Natural killer cell (primary cell): Measurements from ENCODE around the gene MAFB. TPM values are rescaled to one million over a fixed set of nuclear protein-coding genes. Genes with fewer than 3 reads are reported as not detected.

Experiments used
- ATAC-seq, 3 donors: fragments of 150-1000 bp in 2 of 3; fragments of 200-7000 bp in 1 of 3; cut with Tn5 transposase; 1 replicate in 1 of 3; 2 replicates in 2 of 3; pipeline ENCODE4 v1.10.0; 2021; ENCODE audit warnings: mild to moderate bottlenecking in 2 of 3, moderate library complexity in 2 of 3
- DNase-seq, 2 donors: peaks; one replicate each; pipeline versions ENCODE4 v3.0.0 to v3.0.0-alpha.2; 2013 to 2021; ENCODE audit warnings: mixed read lengths in 1 of 2
- H3K27ac ChIP-seq: one replicate; pipeline ENCODE4 v1.5.1; 2013; ENCODE audit warnings: mild to moderate bottlenecking, low read length
- H3K27me3 ChIP-seq: one replicate; pipeline ENCODE4 v1.6.1; 2013; ENCODE audit warnings: low read length; ENCODE audit not compliant: control insufficient read depth, insufficient read depth
- H3K36me3 ChIP-seq: one replicate; pipeline ENCODE4 v1.6.1; 2013; ENCODE audit warnings: low read length; ENCODE audit not compliant: control insufficient read depth, insufficient read depth
- H3K4me1 ChIP-seq: one replicate; pipeline ENCODE4 v1.6.1; 2013; ENCODE audit warnings: low read length; ENCODE audit not compliant: control insufficient read depth, insufficient read depth
- H3K4me3 ChIP-seq: one replicate; pipeline ENCODE4 v1.5.1; 2013; ENCODE audit warnings: low read length
- H3K9me3 ChIP-seq: one replicate; pipeline ENCODE4 v1.6.1; 2013; ENCODE audit warnings: low read length; ENCODE audit not compliant: control insufficient read depth, insufficient read depth
- H3K27ac Mint-ChIP-seq, 2 donors: one replicate each; pipeline ENCODE4 v1.8.0; 2022; ENCODE audit warnings: mild to moderate bottlenecking in 2 of 2, mixed read lengths in 2 of 2, moderate library complexity in 1 of 2
- H3K27me3 Mint-ChIP-seq, 2 donors: one replicate each; pipeline ENCODE4 v1.8.0; 2022; ENCODE audit warnings: low read depth in 2 of 2, mixed read lengths in 2 of 2
- H3K36me3 Mint-ChIP-seq: one replicate; pipeline ENCODE4 v1.8.0; 2022; ENCODE audit warnings: mixed read lengths
- H3K4me1 Mint-ChIP-seq, 2 donors: one replicate each; pipeline ENCODE4 v1.8.0; 2022; ENCODE audit warnings: mixed read lengths in 2 of 2
- H3K4me3 Mint-ChIP-seq: one replicate; pipeline ENCODE4 v1.8.0; 2022; ENCODE audit warnings: mild to moderate bottlenecking, moderate library complexity, mixed read lengths
- H3K9me3 Mint-ChIP-seq, 2 donors: one replicate each; pipeline ENCODE4 v1.8.0; 2022; ENCODE audit warnings: mixed read lengths in 2 of 2
- CTCF ChIP-seq: fragments of 200-600 bp; IDR thresholded peaks from one replicate; pipeline ENCODE4 v1.8.0; 2022; ENCODE audit warnings: antibody characterized with exemption
- WGBS: methylation state at CpG from one replicate; pipeline ENCODE4 v1.1.7; 2013; ENCODE audit warnings: missing lambda C conversion rate; ENCODE audit not compliant: insufficient coverage; 5-methylcytosine and 5-hydroxymethylcytosine counted together
- intact Hi-C: fragments of 100-400 bp; cut with micrococcal nuclease; formaldehyde crosslinking; loops from one replicate; pipeline ENCODE4 v1.14.2; 2022
- total RNA-seq, 4 donors: library from RNA; stranded (reverse); fragments of 120-200 nt in 1 of 4; gene quantifications; one replicate each; pipeline versions ENCODE4 v1.2.3 to v1.2.4, GENCODE V29; 2013 to 2022

MAFB gene
- total RNA-seq, 3 donors from 2014 or later (not counting 1 experiment from before 2014, with no cell fraction given): 10.3 to 38.9 (median 19.7) TPM

GRCh38 chr20:40668449-40669228 lies 20.4 kb downstream of the MAFB start:
- Mint-ChIP-seq H3K27ac (no peak overlapping the region), H3K36me3 (no peaks in the 10 kb centered on the region), H3K9me3 (no peaks in the 10 kb centered on the region), H3K4me1 (no peaks in the 10 kb centered on the region), H3K4me3 (no peak overlapping the region), H3K27me3 (peaks cover 3 to 10% of the 10 kb centered on the region in 2 donors)
- DNase-seq: no peak
- H3K9me3 ChIP-seq: no peaks in the 10 kb centered on the region
- no peak overlapping the region for H3K27ac ChIP-seq
- WGBS: 85% methylated on average over 7 of the region's 7 CpGs
- H3K36me3 ChIP-seq: no peaks in the 10 kb centered on the region
- no peak overlapping the region for H3K4me3 ChIP-seq
- intact Hi-C loops: no loop called here
- ATAC-seq: no peak
- no peaks in the 10 kb centered on the region for H3K27me3 ChIP-seq
- no peaks in the 10 kb centered on the region for H3K4me1 ChIP-seq
- no peak for TF ChIP-seq CTCF

- no peak for TF ChIP-seq CTCF
- Mint-ChIP-seq H3K4me1 (no peaks in the 10 kb centered on the region), H3K36me3 (no peaks in the 10 kb centered on the region), H3K27ac (no peak overlapping the region), H3K27me3 (peaks cover 0 to 8% of the 10 kb centered on the region in 2 donors), H3K9me3 (no peaks in the 10 kb centered on the region), H3K4me3 (no peak overlapping the region)
- H3K36me3 ChIP-seq: no peaks in the 10 kb centered on the region
- 90% methylated on average over 3 of the region's 3 CpGs for WGBS
- H3K27ac ChIP-seq: no peak overlapping the region
- H3K9me3 ChIP-seq: no peaks in the 10 kb centered on the region
- H3K4me3 ChIP-seq: no peak overlapping the region
- peak in 1 of 3 donors; percentile 21 for ATAC-seq
- DNase-seq: no peak
- no peaks in the 10 kb centered on the region for H3K4me1 ChIP-seq
- intact Hi-C loops: no loop called here
- H3K27me3 ChIP-seq: no peaks in the 10 kb centered on the region
Measured at GRCh38 chr20:40667503-40667902, 21.5 kb downstream of the MAFB start.

- DNase-seq (no peak), ATAC-seq (peak in 1 of 3 donors; percentile 19)
- no peaks in the 10 kb centered on the region for H3K36me3 ChIP-seq
- no peak overlapping the region for H3K4me3 ChIP-seq
- Mint-ChIP-seq H3K4me3 (no peak overlapping the region), H3K4me1 (no peaks in the 10 kb centered on the region), H3K27me3 (peaks cover 0 to 3% of the 10 kb centered on the region in 2 donors), H3K27ac (no peak overlapping the region), H3K9me3 (no peaks in the 10 kb centered on the region), H3K36me3 (no peaks in the 10 kb centered on the region)
- intact Hi-C loops: no loop called here
- TF ChIP-seq CTCF: no peak
- WGBS: 89% methylated on average over 9 of the region's 9 CpGs
- no peak overlapping the region for H3K27ac ChIP-seq
- no peaks in the 10 kb centered on the region for H3K27me3 ChIP-seq
- H3K4me1 ChIP-seq: no peaks in the 10 kb centered on the region
- H3K9me3 ChIP-seq: no peaks in the 10 kb centered on the region
Measured at GRCh38 chr20:40666336-40666735, 22.7 kb downstream of the MAFB start.

- intact Hi-C loops: no loop called here
- Histone ChIP-seq H3K4me1 (no peaks in the 10 kb centered on the region), H3K27ac (no peak overlapping the region), H3K27me3 (no peaks in the 10 kb centered on the region), H3K4me3 (no peak overlapping the region), H3K9me3 (no peaks in the 10 kb centered on the region), H3K36me3 (no peaks in the 10 kb centered on the region)
- 91% methylated on average over 3 of the region's 5 CpGs for WGBS
- DNase-seq (no peak), ATAC-seq (no peak)
- Mint-ChIP-seq H3K36me3 (no peaks in the 10 kb centered on the region), H3K4me1 (no peaks in the 10 kb centered on the region), H3K4me3 (no peak overlapping the region), H3K27ac (no peak overlapping the region), H3K27me3 (peaks cover 7 to 8% of the 10 kb centered on the region in 2 donors), H3K9me3 (no peaks in the 10 kb centered on the region)
- no peak for TF ChIP-seq CTCF
Measured at GRCh38 chr20:40664891-40665290, 24.1 kb downstream of the MAFB start.
